LNCaP clone FGC (cell line): ENCODE data around the gene CREBRF.

ENCODE experiments used
- DNase-seq: peaks from one replicate; pipeline ENCODE4 v3.0.0-alpha.2; 2011; ENCODE audit warnings: low read depth
- H3K4me3 ChIP-seq: 2 replicates; pipeline ENCODE4 v1.5.1; 2011; ENCODE audit warnings: mild to moderate bottlenecking, low read depth, low read length, control low read depth
- TF ChIP-seq, protein P1 (sequence below): IDR thresholded peaks from 2 replicates; pipeline ENCODE4 v1.5.1; 2012; ENCODE audit warnings: mild to moderate bottlenecking; ENCODE audit not compliant: control insufficient read depth, insufficient read depth; ENCODE audit errors: extremely low read depth

Gene CREBRF

GRCh38 chr5:173163219-173163618 is 107.1 kb downstream of the CREBRF start:
- TF ChIP-seq, protein P1, sequence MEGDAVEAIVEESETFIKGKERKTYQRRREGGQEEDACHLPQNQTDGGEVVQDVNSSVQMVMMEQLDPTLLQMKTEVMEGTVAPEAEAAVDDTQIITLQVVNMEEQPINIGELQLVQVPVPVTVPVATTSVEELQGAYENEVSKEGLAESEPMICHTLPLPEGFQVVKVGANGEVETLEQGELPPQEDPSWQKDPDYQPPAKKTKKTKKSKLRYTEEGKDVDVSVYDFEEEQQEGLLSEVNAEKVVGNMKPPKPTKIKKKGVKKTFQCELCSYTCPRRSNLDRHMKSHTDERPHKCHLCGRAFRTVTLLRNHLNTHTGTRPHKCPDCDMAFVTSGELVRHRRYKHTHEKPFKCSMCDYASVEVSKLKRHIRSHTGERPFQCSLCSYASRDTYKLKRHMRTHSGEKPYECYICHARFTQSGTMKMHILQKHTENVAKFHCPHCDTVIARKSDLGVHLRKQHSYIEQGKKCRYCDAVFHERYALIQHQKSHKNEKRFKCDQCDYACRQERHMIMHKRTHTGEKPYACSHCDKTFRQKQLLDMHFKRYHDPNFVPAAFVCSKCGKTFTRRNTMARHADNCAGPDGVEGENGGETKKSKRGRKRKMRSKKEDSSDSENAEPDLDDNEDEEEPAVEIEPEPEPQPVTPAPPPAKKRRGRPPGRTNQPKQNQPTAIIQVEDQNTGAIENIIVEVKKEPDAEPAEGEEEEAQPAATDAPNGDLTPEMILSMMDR = no peak
- H3K4me3 ChIP-seq = no peak overlapping the region
- DNase-seq = no peak

DNA sequence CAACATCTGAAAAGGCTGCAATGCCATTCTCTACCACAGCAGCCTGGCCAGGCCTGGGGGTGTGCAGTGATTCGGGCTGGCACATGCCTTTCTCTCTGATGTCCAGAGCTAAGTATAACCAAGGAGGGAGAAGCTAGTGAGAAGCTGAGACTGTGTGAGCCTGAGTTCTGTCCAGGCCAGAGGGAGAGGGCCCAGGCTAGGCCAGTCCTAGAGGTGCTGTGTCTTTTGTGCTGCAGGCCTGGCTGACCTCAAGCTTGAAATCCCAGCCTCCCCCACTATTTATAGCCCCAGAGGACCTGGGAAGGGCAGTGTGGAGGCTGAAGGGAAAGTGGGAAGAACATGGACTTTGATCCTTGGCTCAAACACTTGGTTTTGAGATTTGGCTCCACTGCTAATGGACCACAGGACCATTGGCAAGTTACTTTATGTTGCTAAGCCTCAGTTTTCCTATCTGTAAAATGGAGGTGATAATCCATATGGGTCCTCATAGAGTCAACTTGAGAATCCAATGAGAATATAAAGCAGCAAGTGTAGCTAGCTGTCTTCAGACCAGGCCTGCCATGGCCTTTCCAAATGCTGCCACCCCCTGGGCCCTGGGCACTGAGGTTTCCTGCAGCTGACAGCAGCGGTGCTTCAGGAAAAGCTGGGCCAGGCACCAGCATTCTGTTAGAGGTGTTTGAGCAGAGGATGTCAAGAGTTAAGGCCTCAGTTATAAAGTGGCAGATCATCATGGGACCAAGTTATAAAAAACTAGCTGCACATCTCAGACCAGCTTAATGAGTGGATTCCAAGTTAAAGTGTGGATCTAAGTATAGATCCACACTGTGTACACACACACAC is 109.2 kb downstream of the CREBRF start:
- TF ChIP-seq, protein P1 = no peak
- no peak overlapping the region for H3K4me3 ChIP-seq
- no peak for DNase-seq

GRCh38 chr5:173172166-173172565 is 116.0 kb downstream of the CREBRF start:
- TF ChIP-seq, protein P1 = no peak
- no peak for DNase-seq
- H3K4me3 ChIP-seq = no peak overlapping the region

DNA sequence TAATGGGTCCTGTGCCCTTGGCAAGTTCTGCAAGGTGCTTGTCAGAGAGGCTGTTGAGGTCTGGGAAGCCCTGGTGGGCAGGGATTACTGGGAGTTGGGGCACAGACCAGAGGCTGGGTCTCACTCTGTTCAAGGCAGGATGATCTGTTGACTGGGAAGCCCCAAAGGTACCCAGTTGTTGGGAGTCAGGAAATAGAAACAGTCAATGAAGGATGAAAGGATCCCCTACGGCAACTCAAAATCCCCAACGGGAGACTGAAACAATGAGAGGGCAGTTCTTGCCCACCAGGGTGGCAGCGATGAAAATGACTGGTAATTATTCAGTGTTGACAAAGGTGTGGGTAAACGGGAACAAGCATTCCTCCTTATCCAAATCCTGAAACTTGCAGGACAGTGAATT is 119.4 kb downstream of the CREBRF start:
- TF ChIP-seq, protein P1 = no peak

DNA sequence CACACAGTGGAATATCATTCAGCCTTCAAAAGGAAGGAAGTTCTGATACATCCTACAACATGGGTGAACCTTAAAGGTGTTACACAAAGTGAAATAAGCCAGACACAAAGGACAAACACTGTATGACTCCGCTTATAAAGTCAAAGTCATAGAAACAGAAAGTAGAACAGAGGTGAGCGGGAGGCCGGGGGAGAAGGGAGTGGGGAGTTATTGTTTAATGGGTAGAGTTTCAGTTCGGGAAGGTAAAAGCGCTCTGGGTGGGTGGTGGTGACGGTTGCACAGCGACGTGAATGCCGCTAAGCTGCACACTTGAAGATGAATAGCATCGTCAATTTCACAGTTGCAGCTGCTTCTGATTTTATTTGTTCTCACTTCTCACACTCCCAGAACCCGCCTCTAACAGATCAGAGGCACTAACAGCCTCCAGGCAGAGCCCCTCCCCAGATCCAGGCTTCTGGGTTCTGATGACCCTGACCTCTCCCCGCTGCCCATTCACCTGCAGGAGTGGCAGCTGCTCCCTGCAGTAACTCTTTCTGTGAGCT is 122.3 kb downstream of the CREBRF start:
- H3K4me3 ChIP-seq = no peak overlapping the region
- no peak for DNase-seq
- TF ChIP-seq, protein P1 = no peak

More for the DNA sequence above, 119.4 kb downstream of the CREBRF start:
- DNase-seq = no peak
- H3K4me3 ChIP-seq = no peak overlapping the region

DNA sequence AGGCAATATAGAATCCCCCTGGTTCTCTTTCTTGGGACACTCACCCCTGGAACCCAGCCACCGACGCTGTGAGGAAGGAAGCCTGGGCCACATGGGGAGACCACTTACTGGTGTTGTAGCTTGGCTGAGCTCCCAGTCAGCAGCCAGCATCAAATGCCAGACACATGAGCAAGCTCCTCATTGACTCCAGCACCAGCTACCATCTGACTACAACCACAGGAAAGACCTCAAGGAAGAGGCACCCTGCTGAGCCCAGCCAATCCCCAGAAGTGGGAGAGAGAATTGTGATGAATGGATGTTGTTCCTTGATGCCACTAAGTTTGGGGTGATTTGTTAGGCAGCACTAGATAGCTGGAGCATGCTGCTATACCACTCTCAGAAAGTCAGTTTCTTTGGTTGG is 124.2 kb downstream of the CREBRF start:
- TF ChIP-seq, protein P1 = no peak
- DNase-seq = no peak
- no peak overlapping the region for H3K4me3 ChIP-seq
